Pancreas (tissue), 10 donors: Measurements from ENCODE around the gene LRP2BP. TPM values are rescaled to one million over a fixed set of nuclear protein-coding genes. Genes with fewer than 3 reads are reported as not detected.

Experiments used
- ATAC-seq, 4 donors: fragments of 200-7000 bp; cut with Tn5 transposase; one replicate each; pipeline versions ENCODE4 v1.8.0 to v1.9.1; 2020; ENCODE audit warnings: mild to moderate bottlenecking in 4 of 4, moderate library complexity in 4 of 4
- DNase-seq, 6 donors: peaks; one replicate each; pipeline ENCODE4 v3.0.0-alpha.2; 2020
- FAIRE-seq: peaks from 2 replicates; lab custom pipeline; 2012; peaks lifted over from hg19 to GRCh38; lab: Jason Lieb, UNC
- H3K27ac ChIP-seq, 4 donors: fragments of 200-600 bp; sonication (generic); 1 replicate in 3 of 4; 2 replicates in 1 of 4; pipeline versions ENCODE4 v1.5.0 to v1.8.0; 2020
- H3K27me3 ChIP-seq, 4 donors: fragments of 200-600 bp; one replicate each; pipeline ENCODE4 v1.8.0; 2021
- H3K36me3 ChIP-seq, 3 donors: fragments of 200-600 bp; sonication (generic) in 1 of 3; one replicate each; pipeline versions ENCODE4 v1.5.0 to v1.8.0; 2020 to 2021
- H3K4me1 ChIP-seq, 3 donors: fragments of 200-600 bp; one replicate each; pipeline ENCODE4 v1.8.0; 2021
- H3K4me3 ChIP-seq, 4 donors: fragments of 200-600 bp; sonication (generic) in 2 of 4; one replicate each; pipeline versions ENCODE4 v1.5.0 to v1.8.0; 2020 to 2021
- H3K9me3 ChIP-seq, 4 donors: fragments of 200-600 bp; one replicate each; pipeline ENCODE4 v1.8.0; 2021
- CTCF ChIP-seq, 4 donors: fragments of 200-600 bp; sonication (generic) in 3 of 4; IDR thresholded peaks; one replicate each; pipeline versions ENCODE4 v1.5.0 to v1.8.0; 2021; ENCODE audit warnings: antibody characterized with exemption in 4 of 4
- WGBS, 2 donors: extraction: QIAGEN DNeasy Blood & Tissue Kit; methylation state at CpG; one replicate each; pipeline ENCODE4 v1.1.7; 2013; 5-methylcytosine and 5-hydroxymethylcytosine counted together
- intact Hi-C, 3 donors: fragments of 100-400 bp; cut with DNase I; formaldehyde crosslinking; loops; one replicate each; pipeline versions ENCODE4 v1.11.1 to v1.14.2; 2022
- polyA plus RNA-seq, 2 donors: library from polyadenylated mRNA; stranded (reverse); fragments of 200-250 nt; gene quantifications; one replicate each; pipeline ENCODE4 v1.2.3, GENCODE V29; 2013
- total RNA-seq, 6 donors: library from RNA; stranded (reverse); fragmentation: NEBNext Ultra II Directional in 4 of 6; extraction: Animal tissue kit (Norgen Biotek cat#: 25700) in 4 of 6; gene quantifications; one replicate each; pipeline versions ENCODE4 v1.2.1 to v1.2.4, GENCODE V29; 2021 to 2023
- donor health status: healthy with polysubstance abuse.
- donor health status: DM: no; HTN: no; CAD: no; lungs with moderate emphysema.
- donor health status: DM: no; HTN: no; CAD: no.
- donor health status: control.
- donor health status: control.
- donor health status: Bipolar disorder and iron deficiency.
- donor health status: DM: yes; HTN: yes; CAD: no.
- donor health status: DM: no; HTN: no; CAD: no.
- donor health status: DM: no; HTN: no; CAD: no.
- donor health status: DM: yes; HTN: yes; CAD: no.

Gene LRP2BP
- total and polyA plus RNA-seq, 8 donors = 0.72 to 2.1 (median 1.00) TPM

GRCh38 chr4:185378264-185378663, 17.5 kb downstream of the LRP2BP start:
- Histone ChIP-seq H3K27ac (no peak overlapping the region), H3K9me3 (no peaks in the 10 kb centered on the region), H3K4me3 (no peak overlapping the region), H3K27me3 (no peaks in the 10 kb centered on the region), H3K4me1 (peaks cover 0 to 21% (median 11%) of the 10 kb centered on the region in 3 donors), H3K36me3 (no peaks in the 10 kb centered on the region)
- 88 to 95% methylated on average over 6 of the region's 6 CpGs for WGBS, 2 donors
- DNase-seq (no peak), ATAC-seq (no peak), FAIRE-seq (no peak)
- TF ChIP-seq CTCF (IDR thresholded peaks at IDR 0.05) = no peak
- intact Hi-C loops = no loop called here

GRCh38 chr4:185374573-185374972, 21.2 kb downstream of the LRP2BP start:
- ATAC-seq (no peak), DNase-seq (no peak), FAIRE-seq (no peak)
- Histone ChIP-seq H3K9me3 (no peaks in the 10 kb centered on the region), H3K36me3 (no peaks in the 10 kb centered on the region), H3K4me3 (no peak overlapping the region), H3K4me1 (peaks cover 0 to 8% (median 0%) of the 10 kb centered on the region in 3 donors), H3K27ac (no peak overlapping the region), H3K27me3 (no peaks in the 10 kb centered on the region)
- no peak for TF ChIP-seq CTCF (IDR thresholded peaks at IDR 0.05)
- intact Hi-C loops = no loop called here
- 91% methylated on average over 6 of the region's 6 CpGs for WGBS, 2 donors

GRCh38 chr4:185374027-185374426, 21.7 kb downstream of the LRP2BP start:
- FAIRE-seq = no peak
- no peak for TF ChIP-seq CTCF (IDR thresholded peaks at IDR 0.05)
- WGBS, 2 donors = 85 to 89% methylated on average over 7 of the region's 7 CpGs
- no peak for DNase-seq
- Histone ChIP-seq H3K27me3 (no peaks in the 10 kb centered on the region), H3K4me1 (peaks cover 0 to 3% (median 0%) of the 10 kb centered on the region in 3 donors), H3K9me3 (no peaks in the 10 kb centered on the region), H3K36me3 (no peaks in the 10 kb centered on the region), H3K27ac (no peak overlapping the region), H3K4me3 (no peak overlapping the region)
- intact Hi-C loops = no loop called here
- no peak for ATAC-seq

GRCh38 chr4:185371702-185372101, 24.0 kb downstream of the LRP2BP start:
- Histone ChIP-seq H3K4me1 (no peaks in the 10 kb centered on the region), H3K27me3 (no peaks in the 10 kb centered on the region), H3K4me3 (no peak overlapping the region), H3K9me3 (no peaks in the 10 kb centered on the region), H3K27ac (no peak overlapping the region), H3K36me3 (no peaks in the 10 kb centered on the region)
- DNase-seq (no peak), ATAC-seq (no peak), FAIRE-seq (no peak)
- WGBS, 2 donors = 95 to 97% methylated on average over 11 of the region's 11 CpGs
- intact Hi-C loops = no loop called here
- no peak for TF ChIP-seq CTCF (IDR thresholded peaks at IDR 0.05)

- DNase-seq = no peak
- ATAC-seq = no peak
- WGBS, 2 donors = 96 to 98% methylated on average over 11 of the region's 11 CpGs
- intact Hi-C loops = no loop called here
- H3K4me3 ChIP-seq = no peak overlapping the region
- no peaks in the 10 kb centered on the region for H3K36me3 ChIP-seq
- no peaks in the 10 kb centered on the region for H3K27me3 ChIP-seq
- no peaks in the 10 kb centered on the region for H3K4me1 ChIP-seq
- H3K27ac ChIP-seq = no peak overlapping the region
- no peak for TF ChIP-seq CTCF (IDR thresholded peaks at IDR 0.05)
- FAIRE-seq = no peak
- no peaks in the 10 kb centered on the region for H3K9me3 ChIP-seq
Measured at GRCh38 chr4:185370268-185370949, 25.3 kb downstream of the LRP2BP start.
